ENCODE measurements around the gene LEP. TPM values are rescaled to one million over a fixed set of nuclear protein-coding genes. Genes with fewer than 3 reads are reported as not detected.
"Not testable (repeated sequence)": the region's sequence is repeated elsewhere in the genome, so short reads cannot be mapped to it uniquely, and the experiment has no call there.

LEP gene
- total RNA-seq, 1 donor from 2014 or later = not detected

DNA sequence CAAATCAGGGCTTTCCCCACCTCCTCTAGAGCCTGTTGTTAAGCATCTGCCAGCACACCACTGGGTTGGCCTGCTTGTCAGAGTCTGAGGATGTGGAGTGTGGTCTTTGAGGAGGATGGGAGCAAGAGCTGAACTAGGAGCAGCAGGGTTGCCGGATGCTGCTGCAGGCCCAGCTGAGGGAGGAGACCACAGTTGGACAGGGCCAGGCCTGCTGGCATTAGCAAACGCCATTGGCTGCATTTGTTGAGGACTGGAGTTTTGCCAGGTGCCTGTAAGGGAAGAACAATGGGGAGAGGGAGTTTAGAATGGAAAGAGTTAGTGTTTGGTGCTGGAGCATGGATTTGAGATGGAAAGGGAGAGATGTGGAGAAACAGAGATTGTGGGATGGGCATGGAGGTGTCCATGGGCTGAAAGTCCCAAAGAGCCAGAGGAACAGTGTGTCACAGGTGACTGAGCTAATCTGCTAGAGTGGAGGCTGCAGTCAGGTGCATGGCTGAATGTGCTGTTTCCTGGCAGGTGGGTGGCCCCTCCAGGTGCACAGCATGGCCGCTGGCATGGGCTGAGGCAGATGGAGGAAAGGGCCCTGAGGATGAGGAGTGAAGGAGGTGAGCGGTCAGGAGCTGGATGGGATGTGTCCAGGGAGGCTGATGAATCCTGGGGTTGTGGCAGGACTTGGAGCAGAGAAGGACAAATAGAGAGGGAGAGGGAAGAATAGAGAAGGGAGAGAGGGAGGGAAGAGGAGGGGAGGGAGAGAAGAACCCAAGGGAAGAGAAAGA, 40.7 kb downstream of the LEP start:
- intact Hi-C loops (cut with micrococcal nuclease) = no loop called here
- no peaks in the 10 kb centered on the region for H3K4me1 Mint-ChIP-seq
- H3K9me3 Mint-ChIP-seq = peaks cover 13% of the 10 kb centered on the region
- no peaks in the 10 kb centered on the region for H3K36me3 Mint-ChIP-seq (ENCODE audit: low read depth)
- no peak overlapping the region for H3K27ac Mint-ChIP-seq
- H3K4me3 Mint-ChIP-seq = no peak overlapping the region
- no peaks in the 10 kb centered on the region for H3K27me3 Mint-ChIP-seq
- no peak for DNase-seq

DNA sequence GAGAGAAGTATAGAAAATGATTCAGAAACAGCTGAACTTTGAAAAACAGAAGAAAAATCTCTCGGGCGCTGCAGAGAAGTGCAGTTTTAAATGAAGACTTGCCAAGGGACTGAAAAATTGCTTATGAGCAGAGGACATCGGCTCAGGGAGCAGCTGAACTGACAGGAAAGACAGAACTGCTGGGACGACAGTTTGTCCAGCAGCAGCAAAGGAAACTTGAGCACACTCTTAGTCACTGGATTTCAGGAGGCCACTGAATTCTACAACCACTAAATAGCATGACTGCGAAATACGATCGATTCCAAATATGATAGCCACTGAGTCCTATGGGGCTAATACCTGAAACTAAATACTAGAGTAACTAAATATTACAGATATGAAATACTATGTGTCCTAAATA, 43.0 kb downstream of the LEP start:
- Mint-ChIP-seq H3K27ac (no peak overlapping the region), H3K27me3 (no peaks in the 10 kb centered on the region), H3K4me1 (no peaks in the 10 kb centered on the region), H3K4me3 (no peak overlapping the region), H3K36me3 (ENCODE audit: low read depth) (no peaks in the 10 kb centered on the region), H3K9me3 (peaks cover 9% of the 10 kb centered on the region)
- no peak for DNase-seq
- intact Hi-C loops (cut with micrococcal nuclease) = no loop called here

DNA sequence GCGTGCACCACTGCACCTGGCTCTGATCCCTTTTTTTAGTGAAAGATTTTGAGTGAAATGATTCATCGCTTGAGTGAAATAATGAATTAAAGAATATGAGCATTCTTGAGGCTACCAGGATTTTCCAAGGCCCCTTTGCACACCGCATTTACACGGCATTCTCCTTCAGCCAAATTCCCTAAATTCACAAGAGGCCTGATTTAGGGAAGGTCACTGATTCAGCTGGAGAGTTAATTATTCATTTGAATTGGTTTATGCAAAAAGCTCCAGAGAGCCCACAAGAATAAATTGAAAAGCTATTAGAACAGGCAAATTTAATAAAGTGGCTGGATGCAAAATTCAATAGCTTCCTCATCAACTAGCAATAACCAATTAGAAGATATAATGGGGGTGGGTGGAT, 46.5 kb downstream of the LEP start:
- H3K4me3 Mint-ChIP-seq = no peak overlapping the region
- no peaks in the 10 kb centered on the region for H3K9me3 Mint-ChIP-seq
- H3K36me3 Mint-ChIP-seq (ENCODE audit: low read depth) = no peaks in the 10 kb centered on the region
- no peak for DNase-seq
- no peaks in the 10 kb centered on the region for H3K4me1 Mint-ChIP-seq
- H3K27me3 Mint-ChIP-seq = no peaks in the 10 kb centered on the region
- no peak overlapping the region for H3K27ac Mint-ChIP-seq
- intact Hi-C loops (cut with micrococcal nuclease) = no loop called here

DNA sequence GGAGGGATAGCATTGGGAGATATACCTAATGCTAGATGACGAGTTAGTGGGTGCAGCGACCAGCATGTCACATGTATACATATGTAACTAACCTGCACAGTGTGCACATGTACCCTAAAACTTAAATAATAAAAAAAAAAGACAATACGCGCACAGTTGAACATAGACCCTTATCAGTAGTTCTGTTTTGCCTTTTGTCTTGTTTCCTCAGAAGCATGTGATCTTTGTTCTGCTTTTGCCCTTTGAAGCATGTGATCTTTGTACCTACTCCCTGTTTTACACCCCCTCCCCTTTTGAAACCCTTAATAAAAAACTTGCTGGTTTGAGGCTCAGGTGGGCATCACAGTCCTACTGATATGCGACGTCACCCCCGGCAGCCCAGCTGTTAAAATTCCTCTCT, 56.9 kb downstream of the LEP start:
- intact Hi-C loops (cut with micrococcal nuclease); H3K4me1 Mint-ChIP-seq; H3K4me3 Mint-ChIP-seq; H3K27ac Mint-ChIP-seq; H3K36me3 Mint-ChIP-seq (ENCODE audit: low read depth); DNase-seq; H3K27me3 Mint-ChIP-seq; H3K9me3 Mint-ChIP-seq: not testable (repeated sequence)

DNA sequence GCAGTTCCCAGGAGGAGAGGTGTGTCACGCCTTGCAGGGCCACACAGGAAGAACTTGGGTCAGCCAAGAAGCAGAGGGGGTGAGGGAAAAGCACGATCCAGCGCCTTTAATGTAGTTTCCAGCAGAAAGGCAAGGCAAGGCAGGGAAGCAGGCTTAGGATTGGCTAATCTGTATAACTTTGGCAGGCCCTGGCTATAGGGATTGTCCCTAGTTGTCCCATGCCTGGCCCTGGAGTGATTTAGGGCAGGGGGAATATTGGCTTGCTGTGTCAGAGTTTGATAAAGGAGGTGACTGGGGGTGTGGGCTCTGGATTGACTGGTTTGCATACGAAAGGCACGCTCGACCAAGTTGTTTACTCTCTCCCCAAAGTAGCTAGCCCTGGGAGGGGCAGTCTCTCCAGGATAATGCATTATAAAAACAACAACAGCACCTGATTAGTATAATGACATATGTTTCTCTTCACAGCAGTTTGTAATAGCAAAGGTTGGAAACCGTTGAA, 58.1 kb downstream of the LEP start:
- peaks cover 5% of the 10 kb centered on the region for H3K36me3 Mint-ChIP-seq (ENCODE audit: low read depth)
- intact Hi-C loops (cut with micrococcal nuclease) = no loop called here
- no peaks in the 10 kb centered on the region for H3K4me1 Mint-ChIP-seq
- no peak overlapping the region for H3K27ac Mint-ChIP-seq
- no peak for DNase-seq
- H3K9me3 Mint-ChIP-seq = no peaks in the 10 kb centered on the region
- no peaks in the 10 kb centered on the region for H3K27me3 Mint-ChIP-seq
- H3K4me3 Mint-ChIP-seq = no peak overlapping the region

DNA sequence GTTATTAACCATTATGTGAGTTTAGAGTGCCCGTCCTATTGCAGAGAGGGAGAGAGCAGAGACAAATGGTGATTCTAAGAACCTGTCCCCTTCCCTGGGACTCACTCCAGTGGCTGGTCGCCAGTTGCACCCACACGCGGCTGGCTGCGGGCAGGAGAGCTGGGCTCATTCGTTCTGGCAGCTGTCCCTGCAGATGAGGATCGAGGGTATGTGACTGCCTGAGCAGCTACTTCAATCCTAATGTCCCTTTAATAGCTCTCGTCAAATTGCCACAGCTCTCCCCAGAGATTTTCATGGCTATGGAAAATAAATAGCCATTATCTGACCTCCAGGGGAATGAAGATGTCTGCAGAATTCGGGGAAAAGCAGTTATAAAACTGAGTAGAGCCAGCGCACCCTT, 61.1 kb downstream of the LEP start:
- no peak for DNase-seq
- Mint-ChIP-seq H3K27me3 (no peaks in the 10 kb centered on the region), H3K36me3 (ENCODE audit: low read depth) (peaks cover 21% of the 10 kb centered on the region), H3K27ac (no peak overlapping the region), H3K4me3 (no peak overlapping the region), H3K4me1 (no peaks in the 10 kb centered on the region), H3K9me3 (no peaks in the 10 kb centered on the region)
- intact Hi-C loops (cut with micrococcal nuclease) = no loop called here

DNA sequence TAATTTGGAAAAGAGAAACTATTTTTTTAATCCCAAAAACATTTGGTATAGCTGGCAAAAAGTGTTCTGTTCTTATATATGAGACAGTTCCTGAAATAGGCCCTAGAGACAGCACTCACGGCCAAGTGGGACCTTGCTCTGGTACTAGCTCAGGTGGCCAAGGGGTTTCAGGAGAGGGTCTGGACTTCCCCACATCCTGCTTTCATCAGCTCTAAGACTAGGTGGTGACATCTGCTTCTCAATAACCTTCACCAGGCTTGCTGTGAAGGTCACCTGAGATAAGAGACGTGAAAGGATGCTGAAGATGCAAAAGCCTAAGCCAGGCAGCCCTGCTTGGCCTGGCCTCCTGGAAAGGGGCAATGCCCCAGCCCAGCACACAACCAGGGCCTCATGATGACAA, 62.1 kb downstream of the LEP start:
- Mint-ChIP-seq H3K27ac (no peak overlapping the region), H3K36me3 (ENCODE audit: low read depth) (peaks cover 29% of the 10 kb centered on the region), H3K9me3 (no peaks in the 10 kb centered on the region), H3K4me3 (no peak overlapping the region), H3K4me1 (no peaks in the 10 kb centered on the region), H3K27me3 (no peaks in the 10 kb centered on the region)
- DNase-seq = no peak
- intact Hi-C loops (cut with micrococcal nuclease) = no loop called here

DNA sequence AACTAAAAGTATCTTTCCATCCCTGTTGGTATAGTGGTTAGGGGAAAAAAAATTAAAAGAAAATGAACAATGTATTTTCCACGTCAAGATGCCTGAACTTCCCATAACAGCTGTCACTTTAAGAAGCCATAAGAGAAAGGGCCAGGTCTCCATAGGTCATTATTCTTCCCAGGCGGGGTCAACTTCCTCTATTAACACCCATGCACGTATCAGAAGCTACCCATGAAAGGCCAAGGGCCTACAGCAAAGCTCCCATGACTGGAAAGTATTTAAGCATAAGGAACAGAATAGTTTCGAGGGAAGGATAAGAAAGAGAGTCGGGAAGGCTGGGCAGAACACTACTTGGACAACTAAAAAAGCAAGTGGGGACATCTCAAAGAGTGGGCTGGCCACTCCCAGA, 62.6 kb downstream of the LEP start:
- peaks cover 33% of the 10 kb centered on the region for H3K36me3 Mint-ChIP-seq (ENCODE audit: low read depth)
- H3K4me3 Mint-ChIP-seq = no peak overlapping the region
- intact Hi-C loops (cut with micrococcal nuclease) = no loop called here
- no peaks in the 10 kb centered on the region for H3K4me1 Mint-ChIP-seq
- H3K9me3 Mint-ChIP-seq = no peaks in the 10 kb centered on the region
- H3K27ac Mint-ChIP-seq = no peak overlapping the region
- H3K27me3 Mint-ChIP-seq = no peaks in the 10 kb centered on the region
- no peak for DNase-seq

DNA sequence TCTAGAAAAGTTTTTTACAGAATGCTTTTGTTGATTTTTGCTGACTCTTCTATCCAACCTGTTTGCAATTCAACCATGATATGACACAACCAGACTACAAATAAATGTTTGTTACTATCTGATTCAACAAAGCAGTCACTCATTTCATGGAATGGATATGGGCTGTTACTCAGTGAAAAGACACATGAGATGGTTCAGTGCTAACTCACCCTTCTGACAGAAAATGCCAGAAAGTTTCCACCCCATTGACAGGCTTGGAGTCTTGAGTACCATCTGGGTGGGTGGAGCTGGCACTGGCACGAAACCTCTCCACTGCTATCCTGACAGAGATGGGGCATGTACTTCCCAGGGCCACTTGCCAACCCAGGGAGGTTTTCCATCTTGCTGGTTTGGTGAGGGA, 63.1 kb downstream of the LEP start:
- no peaks in the 10 kb centered on the region for H3K4me1 Mint-ChIP-seq
- no peaks in the 10 kb centered on the region for H3K9me3 Mint-ChIP-seq
- intact Hi-C loops (cut with micrococcal nuclease) = no loop called here
- H3K36me3 Mint-ChIP-seq (ENCODE audit: low read depth) = peaks cover 36% of the 10 kb centered on the region
- H3K4me3 Mint-ChIP-seq = no peak overlapping the region
- no peak for DNase-seq
- H3K27me3 Mint-ChIP-seq = no peaks in the 10 kb centered on the region
- no peak overlapping the region for H3K27ac Mint-ChIP-seq

DNA sequence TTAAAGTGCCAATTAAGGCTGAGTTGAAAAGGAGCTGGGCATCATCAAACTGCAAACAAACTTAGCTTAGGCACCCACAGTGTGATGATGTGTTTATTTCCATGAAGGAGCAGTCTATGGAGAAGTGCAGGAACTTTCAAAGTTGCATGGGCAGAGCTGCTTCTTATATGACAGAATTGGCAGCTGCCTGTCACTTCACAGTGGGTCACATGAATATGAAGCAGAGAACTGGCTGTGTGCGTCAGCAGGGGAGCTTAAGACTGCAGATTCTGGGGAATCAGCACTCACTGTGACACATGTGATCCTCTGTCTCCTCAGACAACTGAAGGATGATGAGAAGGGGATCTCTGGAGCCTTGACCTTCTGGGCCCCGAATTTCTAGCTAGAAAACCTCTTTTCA, 66.0 kb downstream of the LEP start:
- Mint-ChIP-seq H3K4me3 (no peak overlapping the region), H3K4me1 (no peaks in the 10 kb centered on the region), H3K36me3 (ENCODE audit: low read depth) (peaks cover 58% of the 10 kb centered on the region), H3K9me3 (no peaks in the 10 kb centered on the region), H3K27me3 (no peaks in the 10 kb centered on the region), H3K27ac (no peak overlapping the region)
- intact Hi-C loops (cut with micrococcal nuclease) = no loop called here
- no peak for DNase-seq

Other genes starting within 250 kb of the LEP start
- 2.2 and 5.7 TPM in 2 replicates for gene LRRC4, start 209.8 kb upstream of the LEP start, total RNA-seq
- gene RBM28, start 102.6 kb downstream of the LEP start, total RNA-seq = 76.7 and 85.8 TPM in 2 replicates
- 0.14 TPM in 2 replicates for gene PRRT4, start 120.4 kb downstream of the LEP start, total RNA-seq
- 102 and 105 TPM in 2 replicates for gene IMPDH1, start 168.7 kb downstream of the LEP start, total RNA-seq
- gene HILPDA, start 214.6 kb downstream of the LEP start, total RNA-seq = 171 TPM in 2 replicates
- 61.1 and 71.3 TPM in 2 replicates for gene METTL2B, start 235.5 kb downstream of the LEP start, total RNA-seq

All from activated CD4-positive, alpha-beta T cell treated with anti-CD3 and anti-CD28 coated beads, Interleukin-2, amount 10 ng/mL, durations not matched to agents 24 days and 14 days (primary cell).